B cell (primary cell): Measurements from ENCODE around the gene CYRIA. TPM values are rescaled to one million over a fixed set of nuclear protein-coding genes. Genes with fewer than 3 reads are reported as not detected.
A peak's percentile ranks its signal among the peaks of the same experiment; 100 is the strongest.

ENCODE experiments used
- ATAC-seq: fragments of 200-7000 bp; cut with Tn5 transposase; one replicate; pipeline ENCODE4 v1.10.0; 2021; ENCODE audit warnings: low read depth, mild to moderate bottlenecking, moderate number of reproducible peaks, moderate library complexity
- CTCF ChIA-PET: fragments of 350-600 bp; sonication (Branson Sonifier 250); formaldehyde crosslinking; loops from one replicate; lab custom pipeline; 2021; ENCODE audit warnings: antibody characterized with exemption, inconsistent platforms; lab: Charles Lee
- POLR2A ChIA-PET: fragments of 350-600 bp; sonication (Branson Sonifier 250); formaldehyde crosslinking; loops from one replicate; lab custom pipeline; 2021; ENCODE audit warnings: antibody characterized with exemption; lab: Charles Lee
- DNase-seq: peaks from one replicate; pipeline ENCODE4 v3.0.0; 2013
- H2AFZ ChIP-seq: 2 replicates; pipeline ENCODE4 v1.6.1; 2012; ENCODE audit warnings: mild to moderate bottlenecking, low read depth, low read length; ENCODE audit not compliant: insufficient read depth, poor library complexity, severe bottlenecking
- H3K27ac ChIP-seq, 2 donors: 1 replicate in 1 of 2; 2 replicates in 1 of 2; pipeline ENCODE4 v1.5.1; 2012 to 2013; ENCODE audit warnings: low read length in 2 of 2, mild to moderate bottlenecking in 2 of 2, moderate library complexity in 1 of 2
- H3K27me3 ChIP-seq, 4 experiments: fragments of 200-600 bp in 1 of 4; sonication (generic) in 1 of 4; replicated peaks in 1 of 4; 1 replicate in 2 of 4; 2 replicates in 2 of 4; pipeline versions ENCODE4 v1.6.1 to v1.7.0; 2013 to 2016; ENCODE audit warnings: low read length in 3 of 4, mild to moderate bottlenecking in 2 of 4, mixed read lengths in 1 of 4, moderate library complexity in 1 of 4; ENCODE audit not compliant: insufficient read depth in 4 of 4, control insufficient read depth in 3 of 4; ENCODE audit errors: control extremely low read depth in 1 of 4
- H3K36me3 ChIP-seq, 2 experiments: replicated peaks in 1 of 2; 1 replicate in 1 of 2; 2 replicates in 1 of 2; pipeline versions ENCODE4 v1.6.1 to v1.7.1; 2013; ENCODE audit warnings: low read length in 1 of 2; ENCODE audit not compliant: insufficient read depth in 2 of 2, control insufficient read depth in 1 of 2; ENCODE audit errors: control extremely low read depth in 1 of 2, extremely low read depth in 1 of 2
- H3K4me1 ChIP-seq, 2 donors: fragments of 200-600 bp in 1 of 2; sonication (generic) in 1 of 2; 1 replicate in 1 of 2; 2 replicates in 1 of 2; pipeline versions ENCODE4 v1.5.1 to v1.6.1; 2013 to 2017; ENCODE audit warnings: low read length in 2 of 2; ENCODE audit not compliant: control insufficient read depth in 2 of 2, insufficient read depth in 2 of 2
- H3K4me2 ChIP-seq: replicated peaks from 2 replicates; pipeline ENCODE3; 2012; ENCODE audit warnings: mild to moderate bottlenecking, low read depth, low read length; ENCODE audit not compliant: poor library complexity, severe bottlenecking
- H3K4me3 ChIP-seq, 5 experiments: fragments of 200-600 bp in 1 of 5; sonication (generic) in 1 of 5; 1 replicate in 3 of 5; 2 replicates in 2 of 5; pipeline versions ENCODE4 v1.5.1 to v1.7.0; 2011 to 2016; ENCODE audit warnings: low read length in 4 of 5, mild to moderate bottlenecking in 4 of 5, low read depth in 2 of 5, control low read depth in 1 of 5, moderate library complexity in 1 of 5; ENCODE audit not compliant: insufficient read depth in 1 of 5; ENCODE audit errors: control extremely low read depth in 1 of 5, extremely low read depth in 1 of 5
- H3K79me2 ChIP-seq: fragments of 200-600 bp; sonication (generic); one replicate; pipeline ENCODE4 v1.6.0; 2016; ENCODE audit warnings: low read length; ENCODE audit not compliant: control insufficient read depth, insufficient read depth
- H3K9ac ChIP-seq: fragments of 200-600 bp; sonication (generic); 2 replicates; pipeline ENCODE4 v1.6.1; 2017; ENCODE audit warnings: mild to moderate bottlenecking, low read length, moderate library complexity
- H3K9me3 ChIP-seq, 3 donors: one replicate each; pipeline versions ENCODE4 v1.6.1 to v1.7.1; 2013; ENCODE audit warnings: low read length in 2 of 3; ENCODE audit not compliant: control insufficient read depth in 2 of 3, insufficient read depth in 1 of 3; ENCODE audit errors: control extremely low read depth in 1 of 3
- H4K20me1 ChIP-seq: 2 replicates; pipeline ENCODE4 v1.6.0; 2012; ENCODE audit warnings: mild to moderate bottlenecking, low read length; ENCODE audit not compliant: insufficient read depth, control insufficient read depth, poor library complexity, severe bottlenecking
- H3K27ac Mint-ChIP-seq: one replicate; pipeline ENCODE4 v1.8.0; 2021; ENCODE audit warnings: mixed read lengths
- H3K27me3 Mint-ChIP-seq: one replicate; pipeline ENCODE4 v1.8.0; 2021; ENCODE audit warnings: mixed read lengths
- H3K4me1 Mint-ChIP-seq: one replicate; pipeline ENCODE4 v1.8.0; 2021; ENCODE audit warnings: mixed read lengths
- H3K4me3 Mint-ChIP-seq: one replicate; pipeline ENCODE4 v1.8.0; 2021; ENCODE audit warnings: mixed read lengths
- H3K9me3 Mint-ChIP-seq: one replicate; pipeline ENCODE4 v1.8.0; 2022; ENCODE audit warnings: mixed read lengths; ENCODE audit not compliant: insufficient read depth
- EZH2 ChIP-seq: IDR thresholded peaks from 2 replicates; pipeline ENCODE4 v1.6.1; 2012; ENCODE audit warnings: borderline replicate concordance, low read depth, mild to moderate bottlenecking, moderate library complexity, low read length; ENCODE audit not compliant: insufficient read depth, poor library complexity, severe bottlenecking
- WGBS: methylation state at CpG from one replicate; pipeline ENCODE4 v1.1.5; 2013; ENCODE audit warnings: missing lambda C conversion rate; ENCODE audit not compliant: insufficient coverage; 5-methylcytosine and 5-hydroxymethylcytosine counted together
- intact Hi-C: fragments of 100-400 bp; cut with micrococcal nuclease; formaldehyde crosslinking; loops from one replicate; pipeline ENCODE4 v1.10.0; 2022
- polyA plus RNA-seq: library from polyadenylated mRNA; depleted of rRNA; stranded (reverse); fragments of >200 nt; gene quantifications from 2 replicates; pipeline ENCODE4 v1.2.3, GENCODE V29; 2012
- total RNA-seq, 2 donors: library from RNA; stranded (reverse); fragments of 120-200 nt in 1 of 2; gene quantifications; 1 replicate in 1 of 2; 2 replicates in 1 of 2; pipeline versions ENCODE4 v1.2.3 to v1.2.4, GENCODE V29; 2013 to 2022
- TF ChIP-seq, protein P1 (sequence below): fragments of 200-600 bp; IDR thresholded peaks from one replicate; pipeline ENCODE4 v1.8.0; 2022; ENCODE audit warnings: antibody characterized with exemption, mild to moderate bottlenecking

CYRIA gene
- total and polyA plus RNA-seq, 2 donors (not counting 1 experiment from before 2014, with no cell fraction given) = 16.8 to 58.8 TPM

GRCh38 chr2:16650287-16651249 is 15.1 kb downstream of the CYRIA start:
- Mint-ChIP-seq H3K27ac (peak overlapping the region; percentile 89), H3K4me3 (peak overlapping the region; percentile 82), H3K9me3 (no peaks in the 10 kb centered on the region), H3K27me3 (no peaks in the 10 kb centered on the region), H3K4me1 (peaks cover 86% of the 10 kb centered on the region)
- peak overlapping the region; percentile 12 for H2AFZ ChIP-seq
- H3K4me1 ChIP-seq = peaks cover 80% of the 10 kb centered on the region in 2 donors
- ChIA-PET POLR2A (interaction anchor here (1.2 to 1.3 kb wide), 2 partner anchors 14 to 15 kb away, joined by 5 to 7 read pairs; partner anchors contain the start of gene CYRIA), CTCF (interaction anchor here (0.6 to 3.1 kb wide), 9 partner anchors 12 to 107 kb away, joined by 3 to 11 read pairs (median 4); no protein-coding TSS in a partner anchor)
- peak overlapping the region; percentile 69 for H3K4me2 ChIP-seq
- no peaks in the 10 kb centered on the region for H3K27me3 ChIP-seq
- ATAC-seq (peak; percentile 58), DNase-seq (peak; percentile 61)
- intact Hi-C loops = loop anchor here (2.0 to 5.0 kb wide), 2 partner anchors 14 to 37 kb away; partner anchors contain the start of gene CYRIA
- 61% methylated on average over 11 of the region's 12 CpGs for WGBS
- H3K4me3 ChIP-seq = peak overlapping the region in 3 of 5 experiments; percentile 5 to 49 (median 20)
- peaks cover 0 to 15% of the 10 kb centered on the region in 2 experiments for H3K36me3 ChIP-seq
- peak overlapping the region; percentile 15 to 68 for H3K27ac ChIP-seq
- no peaks in the 10 kb centered on the region for H3K9me3 ChIP-seq
- TF ChIP-seq, protein P1, sequence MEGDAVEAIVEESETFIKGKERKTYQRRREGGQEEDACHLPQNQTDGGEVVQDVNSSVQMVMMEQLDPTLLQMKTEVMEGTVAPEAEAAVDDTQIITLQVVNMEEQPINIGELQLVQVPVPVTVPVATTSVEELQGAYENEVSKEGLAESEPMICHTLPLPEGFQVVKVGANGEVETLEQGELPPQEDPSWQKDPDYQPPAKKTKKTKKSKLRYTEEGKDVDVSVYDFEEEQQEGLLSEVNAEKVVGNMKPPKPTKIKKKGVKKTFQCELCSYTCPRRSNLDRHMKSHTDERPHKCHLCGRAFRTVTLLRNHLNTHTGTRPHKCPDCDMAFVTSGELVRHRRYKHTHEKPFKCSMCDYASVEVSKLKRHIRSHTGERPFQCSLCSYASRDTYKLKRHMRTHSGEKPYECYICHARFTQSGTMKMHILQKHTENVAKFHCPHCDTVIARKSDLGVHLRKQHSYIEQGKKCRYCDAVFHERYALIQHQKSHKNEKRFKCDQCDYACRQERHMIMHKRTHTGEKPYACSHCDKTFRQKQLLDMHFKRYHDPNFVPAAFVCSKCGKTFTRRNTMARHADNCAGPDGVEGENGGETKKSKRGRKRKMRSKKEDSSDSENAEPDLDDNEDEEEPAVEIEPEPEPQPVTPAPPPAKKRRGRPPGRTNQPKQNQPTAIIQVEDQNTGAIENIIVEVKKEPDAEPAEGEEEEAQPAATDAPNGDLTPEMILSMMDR = no peak
- TF ChIP-seq EZH2 = no peak
- peaks cover 30% of the 10 kb centered on the region for H4K20me1 ChIP-seq
- H3K9ac ChIP-seq = peak overlapping the region; percentile 47
- peaks cover 92% of the 10 kb centered on the region for H3K79me2 ChIP-seq
